Mucosa of descending colon (tissue), 3 donors: Measurements from ENCODE around the gene VIPR2. TPM values are rescaled to one million over a fixed set of nuclear protein-coding genes. Genes with fewer than 3 reads are reported as not detected.

ENCODE experiments used
- ATAC-seq: fragments of 200-7000 bp; cut with Tn5 transposase; one replicate; pipeline ENCODE4 v1.9.1; 2020; ENCODE audit warnings: mild to moderate bottlenecking, moderate library complexity
- DNase-seq, 3 donors: peaks; one replicate each; pipeline ENCODE4 v3.0.0-alpha.2; 2020
- H3K36me3 ChIP-seq: fragments of 200-600 bp; one replicate; pipeline ENCODE4 v1.8.0; 2021; ENCODE audit warnings: low read depth, mild to moderate bottlenecking
- H3K4me1 ChIP-seq: fragments of 200-600 bp; one replicate; pipeline ENCODE4 v1.8.0; 2021; ENCODE audit warnings: low read depth, mild to moderate bottlenecking
- H3K4me3 ChIP-seq: fragments of 200-600 bp; one replicate; pipeline ENCODE4 v1.8.0; 2021; ENCODE audit warnings: mild to moderate bottlenecking
- H3K9me3 ChIP-seq: fragments of 200-600 bp; one replicate; pipeline ENCODE4 v1.8.0; 2021; ENCODE audit warnings: mild to moderate bottlenecking
- intact Hi-C, 2 donors: fragments of 100-400 bp; cut with DNase I in 1 of 2; cut with micrococcal nuclease in 1 of 2; formaldehyde crosslinking; loops; one replicate each; pipeline versions ENCODE4 v1.11.0 to v1.11.1; 2022; cut with DNase I, micrococcal nuclease
- total RNA-seq, 3 donors: library from RNA; stranded (reverse); fragmentation: NEBNext Ultra II Directional in 2 of 3; extraction: Animal tissue kit (Norgen Biotek cat#: 25700) in 2 of 3; gene quantifications; one replicate each; pipeline versions ENCODE4 v1.2.1 to v1.2.4, GENCODE V29; 2021 to 2023
- TF ChIP-seq, protein P1 (sequence below): fragments of 200-600 bp; IDR thresholded peaks from one replicate; pipeline ENCODE4 v1.8.0; 2022; ENCODE audit warnings: antibody characterized with exemption, mild to moderate bottlenecking
- donor health status: DM: no; HTN: no; CAD: no; lungs with moderate emphysema.
- donor health status: DM: no; HTN: no; CAD: no.
- donor health status: DM: no; HTN: yes; CAD: no.

Gene VIPR2
- total RNA-seq, 3 donors from 2014 or later, result 0.58 to 19.8 (median 2.4) TPM

DNA sequence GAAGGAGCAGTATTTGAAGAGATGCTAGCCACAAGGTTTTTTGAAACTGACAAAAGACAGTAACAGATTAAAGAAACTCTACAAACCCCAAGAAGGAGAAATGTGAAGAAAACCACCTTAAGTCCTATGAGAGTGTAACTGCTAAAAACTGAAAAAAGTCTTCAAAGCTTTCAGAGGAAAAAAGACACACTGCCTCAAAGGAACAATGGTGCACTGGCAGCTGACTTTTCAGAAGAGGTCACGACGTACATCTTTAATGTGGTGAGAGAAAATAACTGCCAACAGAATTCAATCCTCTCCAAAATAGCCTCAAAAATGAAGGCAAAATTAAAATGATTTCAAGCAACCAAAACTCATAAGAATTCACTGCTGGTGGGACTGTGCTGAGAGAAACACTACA, 94.0 kb downstream of the VIPR2 start:
- TF ChIP-seq, protein P1, sequence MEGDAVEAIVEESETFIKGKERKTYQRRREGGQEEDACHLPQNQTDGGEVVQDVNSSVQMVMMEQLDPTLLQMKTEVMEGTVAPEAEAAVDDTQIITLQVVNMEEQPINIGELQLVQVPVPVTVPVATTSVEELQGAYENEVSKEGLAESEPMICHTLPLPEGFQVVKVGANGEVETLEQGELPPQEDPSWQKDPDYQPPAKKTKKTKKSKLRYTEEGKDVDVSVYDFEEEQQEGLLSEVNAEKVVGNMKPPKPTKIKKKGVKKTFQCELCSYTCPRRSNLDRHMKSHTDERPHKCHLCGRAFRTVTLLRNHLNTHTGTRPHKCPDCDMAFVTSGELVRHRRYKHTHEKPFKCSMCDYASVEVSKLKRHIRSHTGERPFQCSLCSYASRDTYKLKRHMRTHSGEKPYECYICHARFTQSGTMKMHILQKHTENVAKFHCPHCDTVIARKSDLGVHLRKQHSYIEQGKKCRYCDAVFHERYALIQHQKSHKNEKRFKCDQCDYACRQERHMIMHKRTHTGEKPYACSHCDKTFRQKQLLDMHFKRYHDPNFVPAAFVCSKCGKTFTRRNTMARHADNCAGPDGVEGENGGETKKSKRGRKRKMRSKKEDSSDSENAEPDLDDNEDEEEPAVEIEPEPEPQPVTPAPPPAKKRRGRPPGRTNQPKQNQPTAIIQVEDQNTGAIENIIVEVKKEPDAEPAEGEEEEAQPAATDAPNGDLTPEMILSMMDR, result no peak
- Histone ChIP-seq H3K4me3 (no peak overlapping the region), H3K36me3 (no peaks in the 10 kb centered on the region), H3K9me3 (no peaks in the 10 kb centered on the region), H3K4me1 (no peaks in the 10 kb centered on the region)
- DNase-seq, result no peak
- intact Hi-C loops, result no loop called here
- ATAC-seq, result no peak

DNA sequence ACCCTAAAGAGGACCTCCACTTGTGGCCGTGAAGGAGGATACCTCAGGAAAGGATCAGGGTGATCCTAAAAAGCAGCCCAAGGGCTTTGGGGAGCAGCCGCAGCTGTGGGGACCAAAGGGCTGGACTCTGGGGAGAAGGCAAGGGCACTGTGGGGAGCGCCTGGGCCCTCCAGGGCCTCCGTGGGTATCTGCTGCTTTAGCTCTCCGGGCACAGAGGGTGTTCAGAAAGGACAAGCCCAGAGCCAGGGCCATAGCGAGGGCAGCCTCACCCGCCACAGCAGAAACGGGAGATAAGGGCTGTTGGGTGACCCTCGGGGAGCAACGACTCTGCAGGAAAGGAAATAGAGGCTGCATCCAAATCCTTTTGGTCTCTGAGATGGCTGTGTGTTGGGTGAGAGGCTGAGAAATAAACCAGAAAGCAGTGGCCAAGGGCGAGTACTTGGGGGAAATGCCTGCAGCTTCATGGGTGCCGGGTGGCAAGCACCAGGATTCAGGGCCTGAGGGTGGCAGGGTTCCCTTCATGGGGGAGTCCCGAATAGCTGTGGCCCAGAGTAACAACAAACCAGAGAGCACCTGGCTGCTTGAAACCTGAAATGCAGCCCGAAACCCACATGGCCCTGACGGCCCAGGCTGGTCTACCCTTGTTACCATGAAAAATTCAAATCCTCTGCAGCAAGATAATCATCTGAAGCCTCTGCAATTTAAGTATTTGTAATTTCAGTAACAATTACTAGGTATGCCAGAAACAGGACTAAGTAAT, 95.2 kb downstream of the VIPR2 start:
- no peak for DNase-seq
- no peaks in the 10 kb centered on the region for H3K9me3 ChIP-seq
- no peaks in the 10 kb centered on the region for H3K36me3 ChIP-seq
- H3K4me1 ChIP-seq, result no peaks in the 10 kb centered on the region
- intact Hi-C loops, result no loop called here
- no peak for ATAC-seq
- H3K4me3 ChIP-seq, result no peak overlapping the region
- TF ChIP-seq, protein P1, result no peak

DNA sequence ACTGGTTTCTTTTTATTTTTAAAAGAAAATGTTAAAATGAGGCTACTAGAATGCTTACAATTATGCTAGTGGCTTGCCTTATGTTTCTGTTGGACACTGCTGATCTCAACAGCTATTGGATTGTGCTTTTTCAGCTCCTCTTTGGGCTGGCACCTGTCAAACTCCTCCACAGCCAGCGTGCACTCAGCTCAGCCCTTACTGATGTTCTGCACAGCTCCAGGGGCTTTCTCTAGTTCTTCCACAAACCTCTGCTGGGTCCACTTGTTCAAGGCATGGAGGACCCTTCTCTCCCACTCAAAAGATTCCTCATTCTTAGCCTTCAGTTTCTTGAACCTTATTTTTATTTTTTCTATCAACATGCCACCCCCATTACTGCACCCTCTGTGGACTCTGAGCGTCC, 96.0 kb downstream of the VIPR2 start:
- ATAC-seq (no peak), DNase-seq (no peak)
- H3K36me3 ChIP-seq, result no peaks in the 10 kb centered on the region
- TF ChIP-seq, protein P1, result no peak
- H3K4me3 ChIP-seq, result no peak overlapping the region
- no peaks in the 10 kb centered on the region for H3K9me3 ChIP-seq
- intact Hi-C loops, result no loop called here
- H3K4me1 ChIP-seq, result no peaks in the 10 kb centered on the region

DNA sequence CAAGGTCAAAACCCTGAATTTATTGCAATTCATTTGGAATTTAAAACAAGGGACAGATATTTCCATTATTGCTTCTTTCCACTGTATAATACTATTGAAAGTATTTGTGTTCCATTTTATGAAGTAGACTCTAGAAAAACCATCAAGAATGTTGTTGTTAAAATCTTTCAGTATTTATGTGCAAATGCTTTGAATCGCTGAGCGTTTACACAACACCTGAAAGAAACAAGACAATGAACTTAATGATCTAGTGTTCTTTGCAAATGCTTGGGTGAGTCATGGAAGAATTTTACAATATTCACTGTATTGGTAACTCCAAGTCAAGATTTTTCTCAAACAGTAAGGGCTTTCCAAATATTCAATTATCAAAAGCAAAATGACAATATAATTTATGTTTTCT, 97.1 kb downstream of the VIPR2 start:
- TF ChIP-seq, protein P1, result no peak
- Histone ChIP-seq H3K4me1 (no peaks in the 10 kb centered on the region), H3K36me3 (no peaks in the 10 kb centered on the region), H3K4me3 (no peak overlapping the region), H3K9me3 (no peaks in the 10 kb centered on the region)
- ATAC-seq, result no peak
- intact Hi-C loops, result no loop called here
- no peak for DNase-seq

DNA sequence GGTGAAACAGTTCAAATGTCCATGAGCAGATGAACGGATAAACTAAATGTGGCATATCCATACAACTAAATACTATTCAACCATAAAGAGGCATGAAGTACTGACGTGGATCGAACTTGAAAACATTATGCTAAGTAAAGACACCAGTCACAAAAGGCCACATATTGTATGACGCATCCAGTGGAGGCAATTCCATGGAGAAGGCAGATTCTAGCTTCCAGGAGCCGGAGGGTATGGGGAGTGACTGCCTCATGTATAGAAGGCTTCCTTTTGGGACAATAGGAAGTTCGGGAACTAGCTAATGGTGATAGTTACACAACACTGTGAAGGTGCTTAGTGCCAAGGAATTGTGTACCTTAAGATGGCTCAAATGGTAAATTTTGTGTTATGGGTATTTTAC, 98.4 kb downstream of the VIPR2 start:
- no peak overlapping the region for H3K4me3 ChIP-seq
- no peak for DNase-seq
- no peak for ATAC-seq
- no peaks in the 10 kb centered on the region for H3K36me3 ChIP-seq
- intact Hi-C loops, result no loop called here
- H3K9me3 ChIP-seq, result no peaks in the 10 kb centered on the region
- H3K4me1 ChIP-seq, result no peaks in the 10 kb centered on the region
- TF ChIP-seq, protein P1, result no peak
